HG03354 (cell line): ENCODE measurements around the gene GGCX.
"Not testable (repeated sequence)": the region's sequence is repeated elsewhere in the genome, so short reads cannot be mapped to it uniquely, and the experiment has no call there.

Experiments
- ATAC-seq: cut with Tn5 transposase; IDR thresholded peaks from one replicate; pipeline ENCODE4 v1.9.1; 2021; ENCODE audit warnings: mild to moderate bottlenecking; ENCODE audit not compliant: unreplicated experiment, poor library complexity, severe bottlenecking

Gene GGCX

DNA sequence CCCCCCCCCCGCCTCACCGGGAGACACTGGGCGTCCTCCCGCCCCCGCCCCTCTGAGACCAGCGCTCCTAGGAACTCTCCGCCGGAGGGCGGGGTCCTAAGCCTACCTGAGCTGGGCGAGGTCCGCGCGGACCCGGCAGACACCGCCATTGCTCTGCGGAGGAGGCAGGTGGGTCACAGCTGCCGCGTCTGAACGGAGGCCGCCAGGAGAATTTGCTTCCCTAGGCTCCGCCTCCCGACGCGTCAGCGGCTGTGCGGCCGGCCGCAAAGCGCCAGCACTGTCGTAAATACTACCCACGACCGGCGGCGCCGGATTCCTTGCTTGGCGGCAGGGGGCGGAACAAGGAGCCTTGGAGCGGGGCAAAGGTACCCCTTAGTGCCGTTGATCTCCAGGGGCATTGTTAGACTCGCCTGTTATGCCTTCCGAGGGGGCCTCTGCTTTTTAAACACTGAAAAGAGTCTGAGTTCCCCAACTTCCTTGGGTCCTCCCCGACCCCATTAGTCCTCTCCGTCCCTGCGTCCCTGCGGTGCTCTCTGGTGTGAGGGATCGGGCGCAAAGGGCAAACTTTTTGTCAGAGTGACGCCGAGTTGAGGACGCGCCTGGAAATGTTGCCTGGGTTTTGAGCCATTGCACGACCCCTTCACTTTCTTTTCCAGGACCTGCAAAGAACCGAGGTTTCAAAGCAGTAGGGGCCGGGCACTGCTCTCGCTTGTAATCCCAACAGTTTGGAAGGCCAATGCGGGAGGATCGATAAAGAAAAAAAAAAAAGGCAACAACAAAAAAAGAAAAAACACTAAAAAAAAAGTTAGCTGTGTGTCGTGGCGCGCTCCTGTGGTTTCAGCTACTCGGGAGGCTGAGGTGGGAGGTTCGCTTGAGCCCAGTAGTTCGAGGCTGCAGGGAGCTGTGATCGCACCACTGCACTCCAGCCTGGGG, at the start of gene GGCX:
Gene GGCX (minus strand): TSS at position 214 of the 933 bp plus-strand sequence. CDS start 65 bp downstream, at position 149.
- peak; percentile 91 for ATAC-seq

DNA sequence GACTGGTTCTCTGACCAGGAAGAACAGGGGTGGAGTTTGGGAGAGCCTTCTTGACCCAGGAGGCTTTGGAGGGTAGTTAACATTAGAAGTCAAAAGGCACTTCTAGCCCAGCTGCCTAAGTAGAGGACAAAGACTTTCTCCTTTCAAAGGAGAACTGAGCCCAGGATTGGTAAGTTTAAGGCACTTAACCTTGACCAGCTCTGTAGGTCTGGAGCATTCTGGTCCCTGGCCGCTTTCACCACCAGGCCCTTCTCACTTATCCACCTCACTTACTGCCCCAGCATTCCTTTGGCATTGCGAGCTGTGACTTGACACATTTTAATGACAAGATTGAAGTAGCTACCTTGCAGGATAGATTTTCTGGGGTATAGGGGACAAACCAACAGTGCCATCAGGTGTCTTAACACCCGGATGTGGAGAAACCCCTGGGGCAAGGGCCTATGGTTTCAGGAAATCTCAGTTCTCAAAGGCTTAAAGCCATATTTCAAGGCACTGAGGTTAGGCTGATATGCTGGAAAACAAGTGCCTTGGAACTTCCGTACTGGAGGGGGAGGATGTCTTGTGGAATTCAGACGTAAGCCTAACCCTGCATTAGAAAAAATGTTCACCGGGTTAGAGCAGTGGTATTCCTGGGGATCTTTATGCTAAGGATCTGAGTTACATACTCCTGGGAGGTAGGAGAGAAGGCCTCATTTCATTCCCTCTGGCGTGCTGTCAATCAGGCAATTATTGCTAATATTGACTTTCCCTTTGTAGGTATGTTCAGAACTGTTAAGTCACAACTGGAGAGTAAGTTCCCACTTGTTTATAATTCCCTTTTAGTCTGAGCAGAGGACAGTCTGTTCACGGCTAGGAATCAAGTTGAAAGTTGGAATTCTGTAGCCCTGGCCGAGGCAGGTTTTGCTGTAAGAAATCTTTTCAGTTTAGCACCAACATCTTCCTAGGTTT, 46.2 kb upstream of the GGCX start:
- no peak for ATAC-seq

DNA sequence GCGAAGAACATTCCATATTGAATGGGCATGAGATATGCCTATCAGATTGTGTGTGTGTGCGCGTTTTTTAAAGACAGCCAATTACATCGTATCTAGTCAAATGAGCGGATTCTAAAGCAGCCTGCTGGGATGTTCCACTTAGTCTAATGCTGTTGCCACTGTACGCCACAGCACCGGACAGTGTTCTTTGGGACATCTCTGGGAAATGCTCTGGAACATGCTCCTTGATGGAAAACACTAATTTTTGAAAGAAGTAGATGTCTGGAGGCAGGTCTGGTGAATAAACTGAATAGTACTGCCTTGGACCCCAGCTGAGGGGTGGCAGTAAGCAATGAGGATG, 44.8 kb upstream of the GGCX start:
- no peak for ATAC-seq

DNA sequence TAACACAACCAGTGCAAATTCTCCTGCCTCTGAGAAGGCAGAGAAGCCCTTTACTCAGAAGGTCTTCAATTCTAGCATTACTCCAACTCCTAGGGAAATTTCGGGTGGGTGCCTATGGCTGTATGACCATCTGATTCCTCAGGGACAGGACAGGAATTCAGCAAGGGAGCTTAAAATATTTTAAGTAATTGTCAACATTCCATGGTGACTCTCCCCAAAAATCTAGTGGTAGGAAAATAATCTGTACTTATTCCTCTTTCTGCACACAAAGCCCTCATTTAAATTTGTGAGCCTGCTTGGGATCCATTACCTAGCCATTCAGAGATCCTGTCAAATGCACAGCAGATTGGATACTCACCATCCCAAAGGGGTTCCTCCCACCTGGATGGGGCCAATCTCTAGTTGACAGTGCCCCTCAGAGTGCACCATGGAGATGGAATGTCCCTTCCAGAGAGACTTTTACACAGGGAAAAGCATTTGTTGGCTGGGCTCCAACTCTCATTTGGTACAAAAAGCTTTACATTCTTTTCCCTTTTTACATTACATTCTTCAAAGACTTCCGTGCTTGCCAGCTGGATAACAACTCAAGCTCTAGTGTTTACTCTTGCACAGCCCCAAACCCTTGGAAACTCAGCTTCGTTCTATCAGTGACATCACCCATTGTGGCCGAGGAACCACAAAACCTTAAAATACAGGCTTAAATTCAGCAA, 44.3 kb upstream of the GGCX start:
- ATAC-seq = no peak

DNA sequence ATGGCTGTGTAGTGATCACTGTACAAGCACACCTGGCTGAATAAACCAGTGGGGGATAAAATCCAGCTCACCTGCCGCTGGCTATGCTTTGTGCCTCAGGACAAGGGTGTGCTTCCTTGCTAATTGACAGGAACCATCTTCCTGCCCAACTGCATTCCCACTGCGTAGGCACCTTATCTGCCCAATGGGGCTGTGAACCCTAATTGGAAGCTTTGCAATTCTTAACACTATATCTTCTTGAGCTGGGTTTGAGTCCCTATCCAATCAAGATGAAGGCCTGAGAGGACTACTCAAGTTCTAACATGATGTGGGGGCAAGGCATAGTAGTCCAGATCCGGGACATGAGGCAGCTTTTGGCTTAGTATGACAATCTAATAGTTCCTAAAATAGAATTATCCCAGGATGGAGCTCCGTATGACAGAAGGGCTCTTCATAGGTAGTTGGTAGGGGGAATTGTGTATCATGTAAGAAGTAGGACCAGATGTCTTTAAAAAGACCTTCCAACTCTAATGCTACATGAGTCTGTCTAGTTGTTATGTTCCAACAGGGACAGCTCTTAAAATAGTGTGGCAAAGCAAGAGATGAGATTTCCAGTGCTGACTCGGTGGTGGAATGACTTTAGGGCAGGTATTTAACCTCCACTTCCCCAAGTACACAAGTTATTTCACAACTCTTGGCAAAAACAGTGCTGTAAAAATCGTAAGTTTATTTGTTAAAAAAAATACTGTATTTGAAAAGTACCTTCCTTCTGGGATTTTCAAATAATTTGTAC, 43.5 kb upstream of the GGCX start:
- no peak for ATAC-seq

DNA sequence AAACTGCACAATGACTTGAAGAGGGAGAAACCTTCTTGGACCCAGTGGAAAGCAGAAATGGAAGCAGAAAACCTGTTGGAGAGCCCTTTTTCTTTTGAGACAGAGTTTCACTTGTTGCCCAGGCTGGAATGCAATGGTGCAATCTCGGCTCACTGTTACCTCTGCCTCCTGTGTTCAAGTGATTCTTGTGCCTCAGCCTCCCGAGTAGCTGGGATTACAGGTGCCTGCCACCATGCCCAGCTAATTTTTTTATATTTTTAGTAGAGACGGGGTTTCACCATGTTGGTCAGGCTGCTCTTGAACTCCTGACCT, 42.8 kb upstream of the GGCX start:
- not testable (repeated sequence) for ATAC-seq

DNA sequence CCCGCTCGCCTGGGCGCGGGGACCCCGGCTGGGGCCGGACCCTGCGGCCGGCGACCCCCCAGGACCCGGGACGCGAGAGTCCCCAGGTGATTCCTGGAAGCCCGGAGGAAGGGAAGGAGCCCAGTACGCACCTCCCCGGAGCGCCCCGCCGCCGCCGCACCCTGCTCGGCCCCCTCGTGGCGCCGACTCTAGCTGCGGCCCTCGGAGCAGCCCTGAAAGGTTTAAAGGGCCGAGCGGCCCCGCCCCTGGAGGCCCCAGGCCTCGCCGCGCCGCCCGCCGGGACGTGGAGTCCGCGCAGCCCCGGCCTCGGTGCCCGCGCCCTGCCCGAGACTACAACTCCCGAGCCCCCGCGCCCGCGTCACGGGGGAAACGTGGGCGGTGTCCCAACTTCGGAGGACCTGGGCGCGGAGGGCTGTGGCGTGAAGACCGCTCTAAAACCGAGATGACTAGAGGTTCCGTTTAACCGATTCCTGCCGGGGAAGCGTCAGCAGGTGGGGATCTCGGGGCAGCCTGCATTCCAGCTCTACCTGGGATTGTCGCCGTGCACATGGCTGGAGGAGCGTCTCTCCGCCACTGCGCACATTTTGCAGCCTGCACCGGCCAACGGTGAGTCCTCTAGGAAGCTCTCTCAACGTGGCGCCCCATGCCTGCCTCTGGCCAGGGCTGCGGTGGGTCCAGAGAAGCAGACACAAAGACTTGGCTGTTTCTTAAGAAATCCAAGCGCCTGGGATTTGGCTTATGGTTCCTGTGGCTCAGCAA, 41.4 kb upstream of the GGCX start, which contains the start of gene TMEM150A:
Gene TMEM150A (minus strand): TSS at position 223 of the 759 bp plus-strand sequence. CDS start 750 bp downstream, outside the sequence.
- ATAC-seq = peak; percentile 97

DNA sequence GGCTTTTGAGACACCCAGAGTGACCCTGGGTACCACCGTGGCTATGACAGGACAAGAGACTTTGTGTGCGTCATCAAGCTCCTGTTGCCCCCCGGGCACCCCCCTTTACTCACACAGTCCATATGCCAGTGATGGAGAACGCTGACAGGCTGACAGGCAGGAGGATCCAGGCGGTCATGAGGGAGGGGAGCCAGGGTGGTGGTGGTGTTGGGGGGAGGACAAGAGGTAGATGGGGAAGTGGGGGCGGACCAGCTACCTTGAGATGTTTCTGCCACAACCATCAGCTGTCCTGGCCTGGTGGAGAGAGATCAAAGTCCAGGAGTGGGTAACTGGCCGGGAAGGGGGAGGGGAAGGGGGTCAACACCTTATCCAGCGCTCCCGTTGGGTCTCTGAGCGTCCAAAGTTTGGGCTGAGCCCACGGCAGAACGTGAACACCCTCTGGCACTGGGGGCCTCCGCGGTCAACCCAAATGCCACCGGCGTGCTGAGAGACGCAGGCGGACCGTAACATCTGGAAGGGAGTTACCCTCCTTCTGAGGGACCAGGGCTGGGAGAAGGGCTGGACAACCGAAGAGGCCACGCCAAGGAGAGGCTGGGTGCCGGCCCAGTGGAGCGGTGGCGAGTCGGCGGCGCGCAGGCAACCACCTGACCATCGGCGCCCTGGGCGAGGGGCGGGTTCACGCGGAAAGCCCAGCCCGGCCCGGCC, 40.6 kb upstream of the GGCX start:
- peak; percentile 39 for ATAC-seq

DNA sequence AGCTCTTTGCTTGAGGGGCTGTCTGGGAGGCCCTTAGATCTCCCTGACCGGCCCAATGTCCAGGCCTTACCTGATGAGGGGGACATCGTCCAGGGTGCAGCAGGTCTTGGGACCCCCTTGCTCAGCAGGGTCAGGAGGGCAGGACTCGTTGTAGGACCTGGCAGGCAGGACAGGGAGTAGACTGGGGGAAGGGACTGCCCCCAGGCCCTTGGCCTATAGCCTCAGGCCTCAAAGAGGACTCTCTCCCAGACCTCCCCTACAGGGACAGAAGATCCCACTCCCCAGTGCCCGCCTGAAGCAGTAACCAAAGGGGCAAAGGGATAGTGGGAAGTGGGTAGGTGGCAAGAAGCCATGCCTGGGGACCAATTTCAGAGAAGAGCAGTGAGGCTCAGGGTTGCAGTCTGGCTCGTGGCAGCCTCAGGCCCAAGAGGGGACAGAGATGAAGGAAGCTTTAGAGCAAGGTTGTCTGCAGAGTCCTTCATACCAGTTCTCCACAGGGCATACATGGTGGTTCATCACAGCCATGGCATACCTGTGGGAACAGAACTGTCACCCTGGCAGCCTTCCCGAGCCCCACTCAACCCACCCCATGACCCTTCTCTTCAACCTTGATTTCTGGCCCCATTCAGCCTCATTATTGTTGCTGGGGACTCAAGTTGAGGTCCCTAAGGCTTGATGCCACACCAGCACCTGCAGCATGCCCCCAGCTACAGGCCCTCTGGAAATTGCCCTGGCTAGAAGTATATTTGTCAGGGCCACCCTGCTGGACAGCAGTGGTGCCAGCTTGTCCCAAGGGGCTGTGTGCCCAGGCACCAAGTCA, 39.9 kb upstream of the GGCX start:
- ATAC-seq = no peak

DNA sequence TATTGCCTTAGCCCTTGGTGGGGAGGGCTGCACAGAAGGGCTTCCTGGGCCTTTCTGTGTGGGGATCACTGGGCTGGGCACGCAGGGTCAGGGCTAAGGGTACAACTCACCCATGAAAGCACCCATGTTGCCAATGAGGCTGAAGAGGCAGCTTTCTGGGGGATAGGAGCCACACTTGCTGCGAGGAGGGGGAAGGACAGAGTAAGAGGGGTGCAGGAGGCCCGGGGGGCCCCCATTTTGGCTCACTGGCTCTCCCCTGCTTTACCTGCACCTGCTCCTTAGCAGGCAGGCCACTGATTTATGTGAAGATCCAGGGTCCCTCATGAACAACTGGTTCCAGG, 38.9 kb upstream of the GGCX start:
- ATAC-seq = no peak

DNA sequence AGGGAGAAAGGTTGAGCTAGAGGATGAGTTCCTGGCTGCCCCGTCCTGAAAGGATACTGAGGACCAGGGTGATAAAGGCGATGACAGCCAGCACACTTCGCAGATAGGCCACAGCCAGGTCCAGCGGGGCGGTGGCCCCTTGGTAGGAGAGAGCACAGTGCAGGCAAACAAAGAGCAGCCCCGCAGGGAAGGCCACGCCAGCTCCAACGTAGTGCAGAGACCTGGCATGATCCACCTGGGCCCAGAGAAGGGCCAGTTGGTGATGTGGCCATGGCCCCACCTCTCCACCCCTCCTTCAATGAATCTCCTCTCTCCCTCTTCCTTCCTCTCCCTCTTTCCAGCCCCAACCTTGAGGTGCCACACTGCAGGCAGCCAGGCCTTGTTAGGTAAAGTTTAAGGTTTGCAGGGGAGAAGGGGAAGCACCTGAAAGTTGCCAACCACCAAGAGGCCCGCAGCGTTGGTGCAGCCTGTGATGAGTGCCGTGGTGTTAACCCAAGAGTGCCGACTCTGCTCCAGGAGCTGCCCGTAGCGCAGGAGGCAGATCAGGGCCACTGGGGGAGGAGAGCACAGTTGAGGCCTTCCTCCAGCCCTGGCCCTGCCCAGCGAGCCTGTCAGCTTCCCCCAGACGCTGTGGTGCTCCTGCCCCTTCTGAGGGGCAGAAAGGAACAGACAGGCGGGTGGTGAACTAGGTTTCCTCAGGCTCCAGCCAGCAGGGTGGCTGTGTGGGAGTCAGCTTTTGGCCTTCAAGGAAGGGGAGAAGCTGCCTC, 38.4 kb upstream of the GGCX start:
- no peak for ATAC-seq

DNA sequence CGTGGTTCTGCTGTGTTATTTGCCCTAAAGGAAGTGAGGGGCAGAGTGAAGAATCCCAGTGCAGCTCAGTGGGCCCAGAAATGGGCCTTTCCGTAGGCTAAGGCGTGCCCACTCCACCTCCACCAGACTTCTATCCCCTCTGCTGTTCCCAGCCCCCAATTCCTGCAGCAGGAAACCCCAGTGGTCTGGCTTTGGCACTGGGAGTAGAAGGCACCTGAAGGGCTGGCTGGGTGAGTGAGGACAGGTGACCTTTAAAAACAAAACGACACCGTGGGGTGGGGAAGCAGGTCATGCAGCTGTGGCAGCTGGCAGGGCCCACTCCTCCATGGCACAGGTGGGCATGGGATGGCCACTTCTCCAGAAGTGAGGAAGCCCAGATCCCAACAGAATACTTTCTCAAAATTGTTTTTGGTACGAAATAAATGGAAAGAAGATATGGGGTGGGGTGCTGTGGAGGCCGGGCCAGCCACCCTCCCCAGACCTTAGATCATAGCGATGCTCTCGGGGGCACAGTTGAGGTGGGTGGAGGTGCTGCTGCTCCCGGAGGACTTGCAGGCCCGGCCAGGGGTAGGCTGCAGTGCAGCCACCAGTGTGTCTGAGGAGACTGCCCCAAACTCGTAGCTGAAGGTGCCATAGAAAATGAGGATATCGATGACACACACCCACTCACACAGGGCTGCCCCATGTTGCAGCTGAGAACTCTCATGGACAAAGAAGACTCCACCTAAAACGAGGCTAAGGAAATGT, 37.5 kb upstream of the GGCX start:
- no peak for ATAC-seq

DNA sequence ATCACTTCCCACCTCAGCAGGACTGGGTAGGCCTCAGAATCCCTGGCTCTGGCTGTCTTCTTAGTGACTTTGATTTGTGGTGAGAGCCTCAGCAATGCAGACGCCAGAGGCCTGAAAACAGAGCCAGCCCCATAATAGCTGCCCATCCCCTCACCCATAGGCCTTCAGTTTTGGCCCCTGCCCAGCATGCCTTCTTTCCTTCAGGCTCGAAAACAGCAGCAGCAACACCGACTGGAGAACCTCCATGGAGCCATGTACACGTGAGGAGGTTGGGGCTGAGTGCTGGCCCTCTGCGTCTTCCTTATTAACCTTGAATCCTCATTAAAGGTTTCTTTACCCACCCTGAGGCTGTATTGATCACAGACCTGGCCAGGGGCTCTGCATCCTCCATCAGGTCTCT, 35.9 kb upstream of the GGCX start:
- no peak for ATAC-seq

DNA sequence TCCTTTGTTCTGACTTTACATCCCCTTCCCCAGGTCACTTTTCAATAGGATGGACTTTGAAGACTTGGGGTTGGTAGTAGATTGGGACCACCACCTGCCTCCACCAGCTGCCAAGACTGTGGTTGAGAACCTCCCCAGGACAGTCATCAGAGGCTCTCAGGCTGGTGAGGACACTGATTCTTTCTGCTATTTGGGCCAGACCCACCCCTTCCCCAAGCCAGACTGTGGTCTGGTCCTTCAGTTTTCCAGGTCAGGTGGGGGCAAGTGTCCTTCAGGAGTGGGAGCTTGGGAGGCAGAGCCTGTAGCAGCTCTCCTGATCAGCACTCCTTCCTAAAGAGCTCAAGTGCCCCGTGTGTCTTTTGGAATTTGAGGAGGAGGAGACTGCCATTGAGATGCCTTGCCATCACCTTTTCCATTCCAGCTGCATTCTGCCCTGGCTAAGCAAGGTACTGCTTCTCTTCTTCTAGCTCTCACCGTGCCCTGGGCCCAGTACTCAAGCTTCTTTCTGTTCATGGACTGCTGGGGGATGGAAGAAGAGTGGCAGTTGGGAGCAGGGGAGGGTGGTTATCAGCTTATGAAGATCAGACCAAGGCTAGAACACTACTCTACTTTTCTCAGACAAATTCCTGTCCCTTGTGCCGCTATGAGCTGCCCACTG, 35.3 kb upstream of the GGCX start:
- ATAC-seq = no peak

DNA sequence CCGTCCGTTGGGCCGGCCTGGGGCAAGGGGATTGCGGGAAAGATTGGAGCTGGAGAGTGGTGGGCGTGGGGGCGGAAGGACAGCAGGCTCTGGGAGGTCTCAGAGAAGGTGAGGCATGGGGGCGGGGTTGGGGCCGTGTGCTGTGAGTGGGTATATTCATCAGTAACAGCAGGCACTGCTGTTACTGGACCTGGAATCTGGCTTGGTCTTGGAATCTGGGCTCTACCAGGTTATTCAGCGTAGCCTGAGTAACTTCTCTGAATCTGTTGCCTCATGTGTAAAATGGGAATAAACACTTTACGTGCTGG, 34.7 kb upstream of the GGCX start:
- ATAC-seq = peak; percentile 3
